Ascending aorta (tissue), 2 donors: ENCODE data around the gene SLIT3. TPM values are rescaled to one million over a fixed set of nuclear protein-coding genes. Genes with fewer than 3 reads are reported as not detected.
A peak's percentile ranks its signal among the peaks of the same experiment; 100 is the strongest.

Experiments used
- DNase-seq, 2 donors: peaks; one replicate each; pipeline ENCODE4 v3.0.0-alpha.2; 2019; ENCODE audit warnings: low spot score in 2 of 2
- H3K27ac ChIP-seq, 2 donors: fragments of 200-600 bp; sonication (generic); one replicate each; pipeline ENCODE4 v1.5.1; 2016 to 2017; ENCODE audit warnings: mild to moderate bottlenecking in 1 of 2
- H3K27me3 ChIP-seq: fragments of 200-600 bp; sonication (generic); one replicate; pipeline ENCODE4 v1.5.1; 2017
- H3K36me3 ChIP-seq, 2 donors: fragments of 200-600 bp; sonication (generic); one replicate each; pipeline ENCODE4 v1.5.1; 2016
- H3K4me1 ChIP-seq, 2 donors: fragments of 200-600 bp; sonication (generic); one replicate each; pipeline ENCODE4 v1.5.1; 2016 to 2017; ENCODE audit warnings: mild to moderate bottlenecking in 1 of 2
- H3K4me3 ChIP-seq, 2 donors: fragments of 200-600 bp; sonication (generic); one replicate each; pipeline ENCODE4 v1.5.1; 2016 to 2017; ENCODE audit warnings: mild to moderate bottlenecking in 1 of 2
- H3K9me3 ChIP-seq, 2 donors: fragments of 200-600 bp; sonication (generic); one replicate each; pipeline ENCODE4 v1.5.1; 2016
- intact Hi-C: fragments of 100-400 bp; cut with DNase I; formaldehyde crosslinking; loops from one replicate; pipeline ENCODE4 v1.15.1; 2023
- total RNA-seq: library from RNA; depleted of rRNA; stranded (reverse); fragments of >200 nt; gene quantifications from one replicate; pipeline ENCODE4 v1.1.0, GENCODE V29; 2016
- TF ChIP-seq, protein P1 (sequence below), 3 experiments: fragments of 200-600 bp in 2 of 3; fragments of 450-650 bp in 1 of 3; sonication (generic) in 2 of 3; IDR thresholded peaks; one replicate each; pipeline ENCODE4 v1.5.1; 2016 to 2019; ENCODE audit warnings: antibody characterized with exemption in 3 of 3, mild to moderate bottlenecking in 1 of 3, moderate library complexity in 1 of 3

The SLIT3 gene
- total RNA-seq, 1 donor from 2014 or later = 128 TPM

DNA sequence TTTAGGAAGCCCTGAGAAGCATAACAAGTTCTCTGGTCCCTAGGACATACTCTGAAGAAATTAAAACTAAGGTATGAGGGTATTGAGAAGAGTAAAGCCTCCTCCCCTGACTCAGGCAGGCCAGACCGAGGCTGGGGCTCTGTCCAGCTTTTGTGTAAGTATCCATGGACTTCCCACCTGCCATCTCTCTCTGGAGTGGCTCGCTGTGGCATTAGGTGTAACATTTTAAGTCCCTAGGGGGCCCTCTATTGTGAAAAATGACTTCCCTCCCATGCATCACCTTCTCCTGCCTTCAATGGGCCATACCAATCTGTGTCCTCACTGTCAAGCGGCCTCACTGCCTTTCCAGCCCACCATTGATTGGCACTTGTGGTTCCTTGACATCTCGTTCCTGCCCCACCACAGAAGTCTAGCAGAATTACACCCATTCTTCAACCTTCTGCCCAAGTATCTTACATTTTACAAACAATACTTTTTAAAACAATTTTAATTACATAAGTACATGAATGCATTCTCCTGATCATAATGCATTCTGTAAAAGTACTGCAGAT is 205.5 kb downstream of the SLIT3 start:
- DNase-seq = no peak
- Histone ChIP-seq H3K27me3 (no peaks in the 10 kb centered on the region), H3K27ac (peak overlapping the region; percentile 23 to 24), H3K4me3 (no peak overlapping the region), H3K36me3 (no peaks in the 10 kb centered on the region), H3K9me3 (no peaks in the 10 kb centered on the region), H3K4me1 (peaks cover 10 to 25% of the 10 kb centered on the region in 2 donors)
- intact Hi-C loops = no loop called here
- TF ChIP-seq, protein P1, sequence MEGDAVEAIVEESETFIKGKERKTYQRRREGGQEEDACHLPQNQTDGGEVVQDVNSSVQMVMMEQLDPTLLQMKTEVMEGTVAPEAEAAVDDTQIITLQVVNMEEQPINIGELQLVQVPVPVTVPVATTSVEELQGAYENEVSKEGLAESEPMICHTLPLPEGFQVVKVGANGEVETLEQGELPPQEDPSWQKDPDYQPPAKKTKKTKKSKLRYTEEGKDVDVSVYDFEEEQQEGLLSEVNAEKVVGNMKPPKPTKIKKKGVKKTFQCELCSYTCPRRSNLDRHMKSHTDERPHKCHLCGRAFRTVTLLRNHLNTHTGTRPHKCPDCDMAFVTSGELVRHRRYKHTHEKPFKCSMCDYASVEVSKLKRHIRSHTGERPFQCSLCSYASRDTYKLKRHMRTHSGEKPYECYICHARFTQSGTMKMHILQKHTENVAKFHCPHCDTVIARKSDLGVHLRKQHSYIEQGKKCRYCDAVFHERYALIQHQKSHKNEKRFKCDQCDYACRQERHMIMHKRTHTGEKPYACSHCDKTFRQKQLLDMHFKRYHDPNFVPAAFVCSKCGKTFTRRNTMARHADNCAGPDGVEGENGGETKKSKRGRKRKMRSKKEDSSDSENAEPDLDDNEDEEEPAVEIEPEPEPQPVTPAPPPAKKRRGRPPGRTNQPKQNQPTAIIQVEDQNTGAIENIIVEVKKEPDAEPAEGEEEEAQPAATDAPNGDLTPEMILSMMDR (IDR thresholded peaks at IDR 0.05) = no peak

DNA sequence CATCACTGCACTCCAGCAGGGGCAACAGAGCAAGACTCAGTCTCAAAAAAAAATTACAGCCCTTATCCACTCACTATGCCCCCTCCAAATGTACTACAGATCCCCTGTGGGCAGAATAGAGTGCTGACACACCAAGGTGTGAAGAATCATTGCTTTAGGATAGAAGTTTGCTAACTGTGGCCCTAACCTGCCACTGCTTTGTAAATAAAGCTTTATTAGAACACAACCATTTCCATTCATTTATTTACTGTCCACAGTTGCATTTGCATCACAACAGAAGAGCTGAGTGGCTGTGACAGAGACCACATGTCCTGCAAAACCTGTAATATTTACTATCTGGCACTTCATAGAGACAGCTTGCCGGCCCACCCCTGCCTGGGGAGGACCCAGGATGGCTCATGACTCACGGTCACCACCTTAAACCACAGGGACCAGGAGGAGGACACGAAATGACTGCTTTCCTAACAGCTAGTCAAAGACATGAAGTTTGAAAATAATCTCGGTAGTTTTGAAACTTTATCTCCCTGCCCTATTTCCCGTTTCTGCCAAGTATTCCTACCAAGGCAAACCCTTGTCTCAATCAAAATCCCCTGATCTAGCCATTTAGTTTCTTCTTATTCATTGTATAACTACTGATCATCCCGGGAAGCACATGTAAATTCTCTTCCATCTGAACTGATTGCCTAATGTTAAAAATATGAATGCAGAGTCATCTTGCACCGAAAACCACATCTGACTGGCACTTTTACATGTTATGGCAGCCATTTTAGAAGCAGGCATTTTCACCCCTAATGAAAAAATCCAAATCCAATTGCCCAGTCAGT is 206.1 kb downstream of the SLIT3 start:
- Histone ChIP-seq H3K27ac (peak overlapping the region; percentile 23 to 24), H3K9me3 (no peaks in the 10 kb centered on the region), H3K4me1 (peaks cover 10 to 22% of the 10 kb centered on the region in 2 donors), H3K27me3 (no peaks in the 10 kb centered on the region), H3K36me3 (no peaks in the 10 kb centered on the region), H3K4me3 (no peak overlapping the region)
- DNase-seq = no peak
- TF ChIP-seq, protein P1 (IDR thresholded peaks at IDR 0.05) = no peak
- intact Hi-C loops = no loop called here

DNA sequence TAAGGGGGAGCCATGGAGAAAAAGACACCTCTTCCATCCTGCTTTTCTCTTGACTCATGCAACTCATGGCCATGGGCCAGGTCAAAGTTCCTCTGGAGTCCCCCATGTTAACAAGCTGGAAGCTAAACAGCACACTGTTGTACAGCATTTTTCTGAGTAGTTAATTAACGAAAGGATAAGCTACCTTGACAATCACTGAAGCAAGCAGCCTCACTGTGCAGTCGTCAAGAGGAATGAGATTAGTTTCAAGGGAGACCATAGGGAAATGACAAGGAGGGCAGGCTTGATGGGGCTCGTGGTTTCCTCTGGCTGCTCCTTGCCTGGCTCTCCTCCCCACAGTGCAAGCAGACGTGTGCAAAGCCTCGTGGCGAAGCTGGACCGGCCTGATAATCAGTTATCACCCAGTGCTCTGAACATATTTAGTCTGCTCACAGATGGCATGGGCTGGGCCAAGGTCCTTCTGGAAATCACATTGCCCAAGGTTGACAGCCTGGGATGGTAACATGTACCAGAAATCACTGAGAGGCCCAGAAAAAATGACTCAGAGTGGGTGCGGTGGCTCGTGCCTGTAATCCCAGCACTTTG is 209.5 kb downstream of the SLIT3 start:
- intact Hi-C loops = no loop called here
- Histone ChIP-seq H3K36me3 (no peaks in the 10 kb centered on the region), H3K4me1 (no peaks in the 10 kb centered on the region), H3K27ac (no peak overlapping the region), H3K4me3 (no peak overlapping the region), H3K9me3 (no peaks in the 10 kb centered on the region), H3K27me3 (no peaks in the 10 kb centered on the region)
- TF ChIP-seq, protein P1 (IDR thresholded peaks at IDR 0.05) = no peak
- DNase-seq = peak in 1 of 2 donors; percentile 31

DNA sequence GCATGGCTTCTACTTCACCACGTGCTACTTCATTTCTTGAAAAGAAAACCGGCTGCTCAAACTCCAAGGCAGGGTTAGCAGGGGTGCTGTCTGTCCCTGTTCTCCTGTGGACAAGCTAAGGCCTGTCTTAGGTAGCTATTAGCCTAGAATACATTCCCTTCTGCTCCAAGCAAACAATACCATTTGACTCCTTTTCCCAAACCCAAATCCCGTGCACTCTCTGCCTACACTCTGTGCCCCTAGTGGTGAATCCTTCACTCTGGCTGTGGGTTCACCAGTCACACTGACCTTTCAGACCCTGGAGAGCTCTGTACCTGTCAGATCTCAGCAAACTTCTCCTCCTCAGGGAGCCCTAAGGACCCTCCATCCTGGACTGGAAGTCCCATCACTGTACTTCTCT is 211.6 kb downstream of the SLIT3 start:
- Histone ChIP-seq H3K27me3 (no peaks in the 10 kb centered on the region), H3K9me3 (no peaks in the 10 kb centered on the region), H3K4me3 (no peak overlapping the region), H3K27ac (no peak overlapping the region), H3K4me1 (no peaks in the 10 kb centered on the region), H3K36me3 (no peaks in the 10 kb centered on the region)
- intact Hi-C loops = no loop called here
- TF ChIP-seq, protein P1 (IDR thresholded peaks at IDR 0.05) = no peak
- DNase-seq = no peak

DNA sequence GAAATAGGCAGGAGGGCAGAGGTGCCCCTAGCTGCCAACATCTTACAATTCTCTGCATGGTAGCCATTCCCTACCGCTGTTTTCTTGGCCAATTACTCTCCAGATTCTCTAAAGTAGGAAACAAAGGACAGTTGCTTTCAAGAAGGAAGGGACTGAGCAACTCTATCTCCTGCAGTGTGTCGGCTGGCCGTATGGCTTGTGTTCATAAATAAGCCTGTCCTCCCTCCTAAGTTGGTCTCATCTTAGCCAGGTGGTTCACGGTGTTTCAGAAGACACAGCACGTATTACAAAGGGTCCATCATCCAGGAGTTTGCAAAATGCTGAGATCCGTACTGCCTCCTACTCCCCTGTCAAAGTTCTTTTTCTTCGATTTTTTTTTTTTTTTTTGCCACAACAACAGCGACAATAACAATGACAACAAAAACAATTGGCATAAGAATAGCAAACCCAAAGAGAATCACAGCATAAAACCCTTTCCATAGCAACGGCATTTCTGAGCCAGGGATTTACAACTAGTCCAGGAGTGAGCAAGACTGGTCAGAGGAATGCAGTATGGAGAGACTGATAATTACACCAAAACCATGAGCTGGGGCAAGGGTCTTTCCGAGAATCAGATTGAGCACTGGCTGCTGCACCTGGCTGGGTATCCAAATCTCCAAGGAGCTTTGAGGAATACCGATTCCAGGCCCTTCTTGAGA is 212.8 kb downstream of the SLIT3 start:
- H3K4me3 ChIP-seq = no peak overlapping the region
- H3K9me3 ChIP-seq = no peaks in the 10 kb centered on the region
- TF ChIP-seq, protein P1 (IDR thresholded peaks at IDR 0.05) = no peak
- H3K27me3 ChIP-seq = no peaks in the 10 kb centered on the region
- intact Hi-C loops = no loop called here
- H3K36me3 ChIP-seq = no peaks in the 10 kb centered on the region
- no peaks in the 10 kb centered on the region for H3K4me1 ChIP-seq
- DNase-seq = peak in 1 of 2 donors; percentile 19
- no peak overlapping the region for H3K27ac ChIP-seq
